HG02642 (cell line): ENCODE results near the gene PADI3.

Source experiments
- ATAC-seq: cut with Tn5 transposase; IDR thresholded peaks from one replicate; pipeline ENCODE4 v1.9.1; 2021; ENCODE audit warnings: mild to moderate bottlenecking; ENCODE audit not compliant: unreplicated experiment, poor library complexity

Gene PADI3

DNA sequence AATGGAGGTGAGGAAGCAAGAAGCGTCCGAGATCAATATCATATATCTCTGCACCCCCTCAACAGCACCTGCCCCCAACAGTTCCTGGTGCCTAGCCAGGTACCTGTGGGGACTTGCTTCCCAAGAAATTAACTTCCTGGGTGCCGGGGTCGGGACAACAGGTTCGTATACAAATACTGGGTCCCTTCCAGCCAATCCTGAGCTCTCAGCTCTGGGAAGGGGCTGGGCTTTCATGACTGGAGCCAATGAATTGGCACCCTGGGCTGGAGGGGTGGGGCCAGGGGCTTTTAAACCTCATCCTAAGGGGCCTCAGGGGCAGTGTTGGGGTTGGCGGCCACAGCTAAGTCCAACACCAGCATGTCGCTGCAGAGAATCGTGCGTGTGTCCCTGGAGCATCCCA lies at the start of gene PADI3:
PADI3 (plus strand) TSS at position 318 of the 400 bp plus-strand sequence; CDS start at position 358, 40 bp downstream.
- no peak for ATAC-seq

GRCh38 chr1:17199267-17200044 lies 49.4 kb upstream of the PADI3 start:
- ATAC-seq, result no peak

- ATAC-seq, result no peak
Measured at GRCh38 chr1:17200246-17200645, 48.7 kb upstream of the PADI3 start.

GRCh38 chr1:17200756-17201155 lies 48.1 kb upstream of the PADI3 start:
- no peak for ATAC-seq

GRCh38 chr1:17201201-17202021 lies 47.5 kb upstream of the PADI3 start:
- no peak for ATAC-seq

GRCh38 chr1:17204546-17205440 lies 44.1 kb upstream of the PADI3 start, which contains the start of gene PADI1:
TSS of gene PADI1 (plus strand) at chr1:17205128. CDS start at chr1:17205218, 90 bp downstream.
- ATAC-seq, result no peak

- no peak for ATAC-seq
Measured at GRCh38 chr1:17205652-17206051, 43.2 kb upstream of the PADI3 start.

- no peak for ATAC-seq
Measured at GRCh38 chr1:17206196-17206595, 42.7 kb upstream of the PADI3 start.

DNA sequence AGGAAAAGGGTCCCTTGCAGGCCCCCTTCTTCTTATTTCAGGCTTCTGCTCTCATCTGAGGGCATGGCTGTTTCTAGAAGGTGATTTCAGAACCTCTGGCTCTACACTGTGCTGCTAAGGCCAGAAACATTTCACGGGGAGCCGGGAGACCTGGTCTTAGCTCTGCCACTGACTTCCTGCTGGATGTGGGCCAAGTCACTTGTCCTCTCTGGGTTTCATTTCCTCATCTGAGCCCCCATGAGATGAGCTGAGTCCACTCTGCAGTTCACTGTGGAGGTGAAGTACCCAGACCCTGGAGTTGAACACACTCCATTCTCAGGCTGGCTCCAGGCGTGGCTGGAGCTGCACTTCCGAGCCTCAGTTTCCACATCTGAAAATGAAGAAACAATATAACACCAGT lies 41.9 kb upstream of the PADI3 start:
- no peak for ATAC-seq

GRCh38 chr1:17207540-17207939 lies 41.4 kb upstream of the PADI3 start:
- no peak for ATAC-seq

GRCh38 chr1:17207966-17208418 lies 40.9 kb upstream of the PADI3 start:
- ATAC-seq, result no peak

DNA sequence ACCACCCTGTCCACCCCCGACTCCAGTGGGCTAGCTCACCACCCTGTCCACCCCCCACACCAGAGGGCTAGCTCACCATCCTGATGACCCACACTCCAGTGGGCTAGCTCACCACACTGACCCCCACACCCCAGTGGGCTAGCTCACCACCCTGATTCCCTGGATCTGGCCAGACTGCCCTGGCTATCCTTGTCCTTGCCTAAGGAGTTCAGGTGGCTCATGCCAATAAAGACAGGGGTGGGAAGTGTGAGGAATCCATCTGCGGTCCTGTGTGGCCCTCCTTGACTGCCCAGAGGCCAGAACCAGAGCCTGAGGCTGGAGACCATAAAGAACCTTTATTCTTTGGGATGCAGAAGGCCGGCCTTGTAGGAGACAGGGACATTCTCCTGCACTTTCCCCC lies 40.4 kb upstream of the PADI3 start:
- no peak for ATAC-seq

DNA sequence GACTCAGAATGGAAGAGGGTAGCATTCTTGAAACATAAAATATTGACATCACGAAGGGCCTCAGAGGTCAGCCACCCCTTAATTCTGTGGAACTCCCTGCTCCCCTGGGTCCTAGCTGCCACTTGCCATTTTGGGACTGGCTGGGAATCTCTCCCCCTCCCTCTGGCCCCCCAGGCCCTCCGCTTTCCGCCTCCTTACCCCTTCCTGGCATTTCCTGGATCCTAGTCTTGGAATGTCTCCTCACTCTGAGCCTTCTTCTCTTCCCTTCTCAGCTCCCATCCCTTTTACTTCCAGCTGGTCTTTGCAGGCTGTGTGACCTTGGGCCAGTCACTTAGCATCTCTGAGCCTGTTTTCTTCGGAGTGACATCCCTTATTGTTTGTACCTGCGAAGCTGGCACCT lies 39.5 kb upstream of the PADI3 start:
- no peak for ATAC-seq

DNA sequence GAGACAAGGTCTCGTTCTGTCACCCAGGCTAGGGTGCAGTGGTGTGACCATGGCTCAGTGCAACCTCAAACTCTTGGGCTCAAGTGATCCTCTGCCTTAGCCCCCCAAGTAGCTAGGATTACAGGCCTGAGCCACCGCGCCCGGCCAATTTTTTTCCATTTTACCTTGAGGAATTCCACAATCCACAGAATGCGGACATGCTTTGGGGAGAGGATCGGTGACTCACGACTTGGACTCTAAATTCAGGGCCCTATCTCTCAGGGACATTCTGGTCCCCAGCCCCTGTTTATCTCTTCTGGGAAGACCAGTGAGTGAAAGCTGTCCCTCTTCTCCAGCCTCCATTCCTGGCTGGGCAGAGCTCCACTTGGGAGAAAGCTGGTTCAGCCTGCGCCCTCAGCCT lies 38.7 kb upstream of the PADI3 start:
- no peak for ATAC-seq

DNA sequence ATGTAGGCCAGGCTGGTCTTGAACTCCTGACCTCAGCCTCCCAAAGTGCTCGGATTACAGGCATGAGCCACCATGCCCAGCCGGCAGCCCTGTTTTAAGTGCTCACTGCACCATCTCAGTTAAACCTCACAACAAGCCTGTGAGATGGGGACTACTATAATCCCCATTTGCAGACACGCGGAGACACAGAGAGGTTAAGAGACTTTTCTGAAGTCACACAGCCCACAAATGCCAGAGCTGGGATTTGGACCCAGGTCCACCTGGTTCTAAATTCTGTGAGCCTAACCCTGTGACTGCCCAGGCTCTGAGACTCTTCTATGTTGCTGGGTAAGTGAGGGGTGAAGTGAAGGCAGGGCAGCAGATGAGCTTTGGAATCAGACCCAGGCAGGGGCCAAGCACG lies 37.5 kb upstream of the PADI3 start:
- no peak for ATAC-seq

- no peak for ATAC-seq
Measured at GRCh38 chr1:17212009-17212408, 36.9 kb upstream of the PADI3 start.

- no peak for ATAC-seq
Measured at GRCh38 chr1:17212487-17213121, 36.3 kb upstream of the PADI3 start.

GRCh38 chr1:17213148-17213781 lies 35.6 kb upstream of the PADI3 start:
- ATAC-seq, result no peak

GRCh38 chr1:17213782-17214148 lies 35.1 kb upstream of the PADI3 start:
- no peak for ATAC-seq
